Tibial nerve (tissue), 4 donors: ENCODE data around the gene CABP4.

Experiments used
- EP300 ChIP-seq, 2 donors: sonication (generic); formaldehyde crosslinking; IDR thresholded peaks; one replicate each; pipeline ENCODE4 v1.6.1; 2017; ENCODE audit warnings: antibody characterized with exemption in 2 of 2, mild to moderate bottlenecking in 1 of 2
- POLR2A ChIP-seq, 2 donors: fragments of 450-650 bp; IDR thresholded peaks; one replicate each; pipeline ENCODE4 v1.6.1; 2017; ENCODE audit warnings: antibody characterized with exemption in 2 of 2, mild to moderate bottlenecking in 2 of 2, moderate library complexity in 2 of 2
- TF ChIP-seq, protein P1 (sequence below), 5 experiments: fragments of 200-600 bp in 3 of 5; fragments of 450-650 bp in 2 of 5; sonication (generic) in 3 of 5; IDR thresholded peaks; one replicate each; pipeline ENCODE4 v1.5.1; 2016 to 2019; ENCODE audit warnings: antibody characterized with exemption in 5 of 5, mild to moderate bottlenecking in 3 of 5, moderate library complexity in 2 of 5

- TF ChIP-seq, protein P1, sequence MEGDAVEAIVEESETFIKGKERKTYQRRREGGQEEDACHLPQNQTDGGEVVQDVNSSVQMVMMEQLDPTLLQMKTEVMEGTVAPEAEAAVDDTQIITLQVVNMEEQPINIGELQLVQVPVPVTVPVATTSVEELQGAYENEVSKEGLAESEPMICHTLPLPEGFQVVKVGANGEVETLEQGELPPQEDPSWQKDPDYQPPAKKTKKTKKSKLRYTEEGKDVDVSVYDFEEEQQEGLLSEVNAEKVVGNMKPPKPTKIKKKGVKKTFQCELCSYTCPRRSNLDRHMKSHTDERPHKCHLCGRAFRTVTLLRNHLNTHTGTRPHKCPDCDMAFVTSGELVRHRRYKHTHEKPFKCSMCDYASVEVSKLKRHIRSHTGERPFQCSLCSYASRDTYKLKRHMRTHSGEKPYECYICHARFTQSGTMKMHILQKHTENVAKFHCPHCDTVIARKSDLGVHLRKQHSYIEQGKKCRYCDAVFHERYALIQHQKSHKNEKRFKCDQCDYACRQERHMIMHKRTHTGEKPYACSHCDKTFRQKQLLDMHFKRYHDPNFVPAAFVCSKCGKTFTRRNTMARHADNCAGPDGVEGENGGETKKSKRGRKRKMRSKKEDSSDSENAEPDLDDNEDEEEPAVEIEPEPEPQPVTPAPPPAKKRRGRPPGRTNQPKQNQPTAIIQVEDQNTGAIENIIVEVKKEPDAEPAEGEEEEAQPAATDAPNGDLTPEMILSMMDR (IDR thresholded peaks at IDR 0.05): no peak
- TF ChIP-seq EP300 (IDR thresholded peaks at IDR 0.05): no peak
- TF ChIP-seq POLR2A (IDR thresholded peaks at IDR 0.05): no peak
Observed at GRCh38 chr11:67502328-67502979, 47.3 kb downstream of the CABP4 start.
